H9 (cell line): Measurements from ENCODE around the gene PTGER3. TPM values are rescaled to one million over a fixed set of nuclear protein-coding genes. Genes with fewer than 3 reads are reported as not detected.

Source experiments
- DNase-seq: peaks from one replicate; pipeline ENCODE4 v3.0.0-alpha.2; 2017
- H2AFZ ChIP-seq: one replicate; pipeline ENCODE4 v1.6.1; 2013; ENCODE audit warnings: mild to moderate bottlenecking, low read length, control low read depth, moderate library complexity
- H2AK5ac ChIP-seq: 2 replicates; pipeline ENCODE4 v1.6.1; 2013; ENCODE audit warnings: low read length, control low read depth, mixed read lengths; ENCODE audit not compliant: insufficient read length
- H2BK120ac ChIP-seq: one replicate; pipeline ENCODE4 v1.6.1; 2013; ENCODE audit warnings: low read depth, mild to moderate bottlenecking, low read length, control low read depth, inconsistent platforms; ENCODE audit not compliant: poor library complexity, severe bottlenecking
- H2BK12ac ChIP-seq: 2 replicates; pipeline ENCODE4 v1.6.1; 2013; ENCODE audit warnings: low read length, control low read depth, mixed read lengths, low read depth; ENCODE audit not compliant: insufficient read length
- H2BK15ac ChIP-seq: 2 replicates; pipeline ENCODE4 v1.6.1; 2013; ENCODE audit warnings: low read depth, low read length, control low read depth
- H2BK20ac ChIP-seq: one replicate; pipeline ENCODE4 v1.6.1; 2013; ENCODE audit warnings: low read depth, mild to moderate bottlenecking, low read length, control low read depth, inconsistent platforms; ENCODE audit not compliant: poor library complexity, severe bottlenecking
- H2BK5ac ChIP-seq: 2 replicates; pipeline ENCODE4 v1.6.1; 2013; ENCODE audit warnings: low read length, control low read depth, mixed read lengths; ENCODE audit not compliant: insufficient read length
- H3K14ac ChIP-seq: 2 replicates; pipeline ENCODE4 v1.6.1; 2013; ENCODE audit warnings: low read length, control low read depth; ENCODE audit not compliant: insufficient read depth
- H3K18ac ChIP-seq: 2 replicates; pipeline ENCODE4 v1.6.1; 2013; ENCODE audit warnings: low read depth, mild to moderate bottlenecking, mixed read lengths, low read length, control low read depth; ENCODE audit not compliant: insufficient read length
- H3K23ac ChIP-seq: 2 replicates; pipeline ENCODE4 v1.6.1; 2013; ENCODE audit warnings: low read length, control low read depth, mixed read lengths, low read depth; ENCODE audit not compliant: insufficient read length
- H3K23me2 ChIP-seq: 2 replicates; pipeline ENCODE4 v1.6.1; 2013; ENCODE audit warnings: low read depth, mild to moderate bottlenecking, mixed read lengths, low read length, control low read depth; ENCODE audit not compliant: insufficient read length, poor library complexity, severe bottlenecking
- H3K27ac ChIP-seq: 2 replicates; pipeline ENCODE4 v1.5.1; 2013; ENCODE audit warnings: low read length, control low read depth, mixed read lengths, low read depth; ENCODE audit not compliant: insufficient read length
- H3K27me3 ChIP-seq: 2 replicates; pipeline ENCODE4 v1.6.1; 2013; ENCODE audit warnings: low read length, control low read depth, inconsistent platforms; ENCODE audit not compliant: insufficient read depth
- H3K4ac ChIP-seq: 2 replicates; pipeline ENCODE4 v1.6.1; 2013; ENCODE audit warnings: low read depth, mild to moderate bottlenecking, control low read depth, inconsistent platforms, low read length, moderate library complexity
- H3K4me1 ChIP-seq: 2 replicates; pipeline ENCODE4 v1.6.1; 2013; ENCODE audit warnings: low read length, control low read depth, inconsistent platforms; ENCODE audit not compliant: insufficient read depth
- H3K4me2 ChIP-seq: 2 replicates; pipeline ENCODE4 v1.6.1; 2013; ENCODE audit warnings: low read length, control low read depth, mixed read lengths; ENCODE audit not compliant: insufficient read length, insufficient read depth
- H3K56ac ChIP-seq: 2 replicates; pipeline ENCODE4 v1.6.1; 2013; ENCODE audit warnings: low read depth, mild to moderate bottlenecking, mixed read lengths, low read length, control low read depth; ENCODE audit not compliant: insufficient read length
- H3K79me1 ChIP-seq: 2 replicates; pipeline ENCODE4 v1.6.1; 2013; ENCODE audit warnings: low read depth, mild to moderate bottlenecking, moderate library complexity, low read length, control low read depth, inconsistent platforms; ENCODE audit not compliant: insufficient read depth, poor library complexity, severe bottlenecking
- H3K79me2 ChIP-seq: 2 replicates; pipeline ENCODE4 v1.6.1; 2013; ENCODE audit warnings: low read length, control low read depth, inconsistent platforms; ENCODE audit not compliant: insufficient read depth
- H3K9ac ChIP-seq: 2 replicates; pipeline ENCODE4 v1.6.1; 2013; ENCODE audit warnings: low read length, control low read depth, mixed read lengths; ENCODE audit not compliant: insufficient read length; ENCODE audit errors: extremely low read depth
- H3K9me3 ChIP-seq: one replicate; pipeline ENCODE4 v1.6.1; 2013; ENCODE audit warnings: low read depth, low read length, inconsistent platforms; ENCODE audit not compliant: control insufficient read depth
- H3T11ph ChIP-seq: one replicate; pipeline ENCODE4 v1.6.1; 2013; ENCODE audit warnings: mild to moderate bottlenecking, low read length, control low read depth, inconsistent platforms
- H4K20me1 ChIP-seq: one replicate; pipeline ENCODE4 v1.6.1; 2013; ENCODE audit not compliant: control insufficient read depth, insufficient read length, insufficient read depth
- H4K5ac ChIP-seq: 2 replicates; pipeline ENCODE4 v1.6.1; 2013; ENCODE audit warnings: low read depth, mild to moderate bottlenecking, mixed read lengths, low read length, control low read depth; ENCODE audit not compliant: insufficient read length
- H4K8ac ChIP-seq: replicated peaks from 2 replicates; pipeline ENCODE4 v1.6.1; 2013; ENCODE audit warnings: low read length, control low read depth, mixed read lengths, low read depth; ENCODE audit not compliant: insufficient read length
- H4K91ac ChIP-seq: 2 replicates; pipeline ENCODE4 v1.6.1; 2013; ENCODE audit warnings: low read depth, mild to moderate bottlenecking, moderate library complexity, mixed read lengths, low read length, control low read depth; ENCODE audit not compliant: insufficient read length
- H3K27ac Mint-ChIP-seq, 3 experiments: 2 replicates in 2 of 3; 3 replicates in 1 of 3; pipeline ENCODE4 v1.8.0; 2020 to 2021; ENCODE audit warnings: mixed read lengths in 3 of 3, mild to moderate bottlenecking in 1 of 3, moderate library complexity in 1 of 3
- H3K27me3 Mint-ChIP-seq: 2 replicates; pipeline ENCODE4 v1.8.0; 2021; ENCODE audit warnings: low read depth, mild to moderate bottlenecking, moderate library complexity, mixed read lengths
- H3K36me3 Mint-ChIP-seq, 3 experiments: 2 replicates in 2 of 3; 3 replicates in 1 of 3; pipeline ENCODE4 v1.8.0; 2020 to 2021; ENCODE audit warnings: low read depth in 3 of 3, mixed read lengths in 3 of 3; ENCODE audit not compliant: insufficient read depth in 1 of 3
- H3K4me1 Mint-ChIP-seq, 2 experiments: 2 replicates each; pipeline ENCODE4 v1.8.0; 2020; ENCODE audit warnings: mixed read lengths in 2 of 2
- H3K4me3 Mint-ChIP-seq, 2 experiments: 2 replicates in 1 of 2; 3 replicates in 1 of 2; pipeline ENCODE4 v1.8.0; 2020 to 2021; ENCODE audit warnings: mild to moderate bottlenecking in 2 of 2, mixed read lengths in 2 of 2, moderate library complexity in 1 of 2
- H3K9me3 Mint-ChIP-seq, 2 experiments: 2 replicates in 1 of 2; 3 replicates in 1 of 2; pipeline ENCODE4 v1.8.0; 2020; ENCODE audit warnings: mild to moderate bottlenecking in 2 of 2, mixed read lengths in 2 of 2, moderate library complexity in 1 of 2
- WGBS: extraction: QIAGEN DNeasy Blood & Tissue Kit; methylation state at CpG from one replicate; pipeline ENCODE4 v1.1.7; 2013; ENCODE audit warnings: missing lambda C conversion rate, low lambda C conversion rate, mixed read lengths; ENCODE audit not compliant: insufficient read length; ENCODE audit errors: extremely low coverage; 5-methylcytosine and 5-hydroxymethylcytosine counted together
- total RNA-seq: library from RNA; stranded (reverse); gene quantifications from 2 replicates; pipeline ENCODE4 v1.2.1, GENCODE V29; 2021
- TF ChIP-seq, protein P1 (sequence below): fragments of 200-600 bp; sonication (generic); conservative IDR thresholded peaks from 3 replicates; pipeline ENCODE4 v1.8.0; 2021; ENCODE audit warnings: antibody characterized with exemption, mild to moderate bottlenecking

PTGER3 gene
- total RNA-seq, 1 experiment from 2014 or later = 0.26 TPM

DNA sequence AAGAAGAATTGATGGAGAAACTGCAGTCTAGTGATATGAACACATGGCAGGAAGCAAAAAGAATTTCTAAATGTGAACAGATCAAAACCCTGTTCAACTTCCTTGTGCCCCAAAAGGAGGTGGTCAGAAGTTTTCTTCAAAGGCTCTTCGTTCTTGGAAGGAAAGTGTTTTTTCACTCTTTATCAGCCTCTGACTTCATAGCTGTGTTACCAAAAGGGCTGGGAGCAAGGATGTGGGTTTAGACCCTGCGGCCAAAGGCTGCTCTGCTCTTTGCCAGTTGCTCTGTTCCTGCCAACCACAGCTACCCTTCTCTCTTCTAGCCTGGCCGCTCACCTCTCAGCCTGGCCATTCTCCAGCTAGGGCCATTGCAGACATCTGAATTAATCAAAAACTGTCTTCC is 53.8 kb downstream of the PTGER3 start:
- H4K91ac ChIP-seq = no peak overlapping the region
- no peaks in the 10 kb centered on the region for H3K79me1 ChIP-seq
- H2BK20ac ChIP-seq = no peak overlapping the region
- H2BK120ac ChIP-seq = no peak overlapping the region
- no peak overlapping the region for H3K9ac ChIP-seq
- H3K9me3 ChIP-seq = no peaks in the 10 kb centered on the region
- H3K9me3 Mint-ChIP-seq = no peaks in the 10 kb centered on the region
- H2BK15ac ChIP-seq = no peak overlapping the region
- no peak overlapping the region for H4K8ac ChIP-seq
- H3K56ac ChIP-seq = no peak overlapping the region
- H3K23ac ChIP-seq = no peak overlapping the region
- H3K18ac ChIP-seq = no peak overlapping the region
- no peak overlapping the region for H3K4me2 ChIP-seq
- H3K79me2 ChIP-seq = no peaks in the 10 kb centered on the region
- no peak overlapping the region for H4K5ac ChIP-seq
- H3K36me3 Mint-ChIP-seq = no peaks in the 10 kb centered on the region
- H3K4me1 Mint-ChIP-seq = no peaks in the 10 kb centered on the region
- no peak overlapping the region for H3K27ac Mint-ChIP-seq
- H2AK5ac ChIP-seq = no peak overlapping the region
- H3K4me3 Mint-ChIP-seq = no peak overlapping the region
- no peak for DNase-seq
- H4K20me1 ChIP-seq = no peaks in the 10 kb centered on the region
- no peaks in the 10 kb centered on the region for H3K27me3 ChIP-seq
- no peak overlapping the region for H3K27ac ChIP-seq
- H2AFZ ChIP-seq = no peak overlapping the region
- H3T11ph ChIP-seq = no peak overlapping the region
- H3K4me1 ChIP-seq = no peaks in the 10 kb centered on the region
- TF ChIP-seq, protein P1, sequence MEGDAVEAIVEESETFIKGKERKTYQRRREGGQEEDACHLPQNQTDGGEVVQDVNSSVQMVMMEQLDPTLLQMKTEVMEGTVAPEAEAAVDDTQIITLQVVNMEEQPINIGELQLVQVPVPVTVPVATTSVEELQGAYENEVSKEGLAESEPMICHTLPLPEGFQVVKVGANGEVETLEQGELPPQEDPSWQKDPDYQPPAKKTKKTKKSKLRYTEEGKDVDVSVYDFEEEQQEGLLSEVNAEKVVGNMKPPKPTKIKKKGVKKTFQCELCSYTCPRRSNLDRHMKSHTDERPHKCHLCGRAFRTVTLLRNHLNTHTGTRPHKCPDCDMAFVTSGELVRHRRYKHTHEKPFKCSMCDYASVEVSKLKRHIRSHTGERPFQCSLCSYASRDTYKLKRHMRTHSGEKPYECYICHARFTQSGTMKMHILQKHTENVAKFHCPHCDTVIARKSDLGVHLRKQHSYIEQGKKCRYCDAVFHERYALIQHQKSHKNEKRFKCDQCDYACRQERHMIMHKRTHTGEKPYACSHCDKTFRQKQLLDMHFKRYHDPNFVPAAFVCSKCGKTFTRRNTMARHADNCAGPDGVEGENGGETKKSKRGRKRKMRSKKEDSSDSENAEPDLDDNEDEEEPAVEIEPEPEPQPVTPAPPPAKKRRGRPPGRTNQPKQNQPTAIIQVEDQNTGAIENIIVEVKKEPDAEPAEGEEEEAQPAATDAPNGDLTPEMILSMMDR = no peak
- no peaks in the 10 kb centered on the region for H3K27me3 Mint-ChIP-seq
- H3K14ac ChIP-seq = no peak overlapping the region
- H2BK12ac ChIP-seq = no peak overlapping the region
- H2BK5ac ChIP-seq = no peak overlapping the region
- H3K4ac ChIP-seq = no peak overlapping the region
- H3K23me2 ChIP-seq = no peaks in the 10 kb centered on the region
- no CpG with 5 or more reads among the region's 3 CpGs for WGBS
